ENCODE results near the gene POLE.

DNA sequence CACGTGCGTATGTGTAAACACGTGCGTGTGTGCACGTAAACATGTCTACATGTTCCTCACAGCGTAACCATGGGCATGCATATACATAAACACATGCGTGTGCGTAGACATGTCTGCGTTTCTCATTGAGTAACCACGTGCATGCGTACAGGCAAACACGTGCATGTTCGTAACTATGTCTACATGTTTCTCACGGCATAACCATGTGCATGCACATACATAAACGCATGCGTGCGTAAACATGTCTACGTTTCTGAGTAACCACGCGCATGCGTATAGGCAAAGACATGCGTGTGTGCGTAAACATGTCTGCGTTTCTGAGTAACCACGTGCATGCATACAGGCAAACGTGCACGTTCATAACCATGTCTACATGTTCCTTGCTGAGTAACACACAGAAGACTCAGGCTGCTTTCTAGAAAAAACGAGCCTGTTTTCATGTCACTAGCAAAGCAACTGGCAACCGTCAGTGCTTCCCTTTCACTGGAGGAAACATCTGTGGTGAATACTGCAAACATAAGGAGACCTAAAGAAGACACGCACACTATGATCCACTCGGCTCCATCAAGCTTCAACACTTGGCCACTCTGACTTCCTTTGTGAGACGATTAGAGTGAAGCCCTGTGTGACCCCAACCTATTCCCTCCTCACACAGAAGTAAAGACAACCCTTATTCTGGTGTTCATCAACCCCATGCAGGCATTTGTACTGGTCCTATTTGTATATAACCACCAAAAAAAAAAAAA is 28.8 kb downstream of the POLE start:
- TF ChIP-seq CTCF (IDR thresholded peaks at IDR 0.05) (no peak), POLR2A (IDR thresholded peaks at IDR 0.05) (no peak)

Data from gastroesophageal sphincter (tissue), 3 donors.